IPS DF 19.7 (cell line): ENCODE results near the gene MAST4.

Source experiments
- DNase-seq: peaks from one replicate; pipeline ENCODE4 v3.0.0-alpha.2; 2013; ENCODE audit warnings: low read depth, low spot score

Gene MAST4

DNA sequence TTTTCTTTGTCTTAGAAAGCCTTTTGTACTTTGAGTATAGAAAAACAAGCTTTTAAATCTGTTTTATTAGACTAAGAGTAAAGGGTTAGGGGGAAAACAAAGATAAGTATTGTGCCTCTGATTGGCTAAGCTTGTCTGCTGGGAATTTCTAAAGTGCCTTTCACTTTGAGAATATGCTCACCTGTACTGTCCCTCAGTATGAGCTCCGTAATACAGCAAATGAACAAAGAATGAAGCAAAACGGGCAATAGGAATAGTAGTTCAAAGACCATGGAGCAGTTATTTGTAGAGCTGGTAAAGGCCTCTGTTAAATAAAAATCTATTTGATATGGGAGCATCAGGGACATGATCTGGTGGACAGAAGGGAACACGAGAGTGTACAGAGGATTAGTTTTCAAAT, 277.8 kb downstream of the MAST4 start:
- DNase-seq: no peak

DNA sequence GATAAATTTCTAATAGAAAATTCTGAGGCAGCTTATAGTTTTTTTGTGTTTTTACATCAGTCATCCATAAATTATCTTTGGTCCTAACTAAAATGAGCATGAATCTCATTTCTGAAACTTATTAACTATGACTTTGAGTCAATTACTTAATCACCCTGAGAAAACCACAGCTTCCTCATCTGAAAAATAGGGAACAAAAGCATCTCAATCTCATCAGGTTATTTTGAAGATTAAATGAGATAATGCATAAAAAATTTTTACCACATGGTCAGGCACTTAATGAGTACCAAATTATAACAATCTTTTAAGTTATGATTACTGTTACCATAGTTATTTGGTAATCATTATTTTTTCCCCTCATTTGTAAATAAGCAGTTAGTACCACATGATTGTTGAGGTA, 279.1 kb downstream of the MAST4 start:
- DNase-seq: no peak

DNA sequence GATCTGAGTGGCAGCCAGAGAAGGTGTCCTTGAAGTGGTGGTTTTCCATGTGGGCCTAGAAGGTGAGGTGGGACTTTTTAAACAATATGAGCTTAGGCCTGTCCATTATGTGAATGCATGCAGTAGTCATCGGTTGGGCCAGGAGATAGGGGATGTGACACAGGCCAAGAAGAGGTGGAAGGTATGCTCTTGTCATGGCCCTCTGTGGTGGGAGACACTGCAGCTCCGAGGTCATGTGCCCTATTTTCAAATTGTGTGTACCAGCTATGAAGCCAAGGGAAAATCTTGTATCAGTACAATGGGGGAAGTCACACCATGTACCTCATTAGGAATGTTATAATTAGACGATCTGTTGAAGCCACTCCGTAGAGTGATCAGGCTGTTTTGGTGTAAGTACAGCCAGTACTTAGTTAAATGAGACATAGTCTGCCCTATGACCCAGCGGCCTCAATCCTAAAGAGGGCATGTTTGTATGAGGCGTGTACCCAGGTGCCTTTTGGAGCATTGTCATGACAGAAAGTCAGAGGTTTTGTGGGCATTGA, 280.1 kb downstream of the MAST4 start:
- no peak for DNase-seq

DNA sequence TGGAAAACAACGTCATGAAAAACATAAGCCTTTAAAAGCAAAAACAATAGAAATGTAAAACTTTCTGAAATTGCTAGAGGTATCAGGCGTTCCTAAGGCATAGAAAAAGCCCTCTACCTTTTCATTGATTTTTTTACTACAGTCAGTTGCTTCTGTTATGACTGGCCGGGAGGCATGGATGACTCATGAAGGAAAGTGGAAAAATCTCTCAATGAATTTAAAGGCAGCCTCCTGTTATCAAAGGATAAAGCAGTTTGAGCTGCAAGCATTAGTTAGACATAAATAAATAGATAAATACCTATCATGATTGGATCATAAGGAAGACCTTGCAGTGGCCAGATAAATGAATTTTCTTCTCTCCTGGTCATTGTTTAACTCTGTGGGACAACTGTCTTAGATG, 281.6 kb downstream of the MAST4 start:
- DNase-seq: no peak

DNA sequence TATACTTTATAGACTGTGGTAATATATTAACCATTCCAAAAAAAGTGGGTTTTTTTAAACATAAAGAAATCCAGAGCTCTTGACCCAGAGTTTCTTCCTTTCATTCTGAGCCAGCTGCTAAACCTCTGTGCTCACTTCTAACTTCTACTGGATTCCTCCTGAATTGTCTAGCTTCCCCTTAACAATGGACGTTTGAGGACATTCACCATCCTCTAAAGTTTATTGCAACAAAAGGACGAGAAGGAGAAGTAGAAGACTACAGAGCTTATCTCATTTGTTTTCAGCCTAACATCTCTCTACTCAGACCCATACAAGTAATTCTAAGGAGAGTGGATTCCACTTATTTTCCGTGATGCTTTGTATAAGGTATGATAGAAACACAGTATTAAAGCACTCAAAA, 284.2 kb downstream of the MAST4 start:
- no peak for DNase-seq

DNA sequence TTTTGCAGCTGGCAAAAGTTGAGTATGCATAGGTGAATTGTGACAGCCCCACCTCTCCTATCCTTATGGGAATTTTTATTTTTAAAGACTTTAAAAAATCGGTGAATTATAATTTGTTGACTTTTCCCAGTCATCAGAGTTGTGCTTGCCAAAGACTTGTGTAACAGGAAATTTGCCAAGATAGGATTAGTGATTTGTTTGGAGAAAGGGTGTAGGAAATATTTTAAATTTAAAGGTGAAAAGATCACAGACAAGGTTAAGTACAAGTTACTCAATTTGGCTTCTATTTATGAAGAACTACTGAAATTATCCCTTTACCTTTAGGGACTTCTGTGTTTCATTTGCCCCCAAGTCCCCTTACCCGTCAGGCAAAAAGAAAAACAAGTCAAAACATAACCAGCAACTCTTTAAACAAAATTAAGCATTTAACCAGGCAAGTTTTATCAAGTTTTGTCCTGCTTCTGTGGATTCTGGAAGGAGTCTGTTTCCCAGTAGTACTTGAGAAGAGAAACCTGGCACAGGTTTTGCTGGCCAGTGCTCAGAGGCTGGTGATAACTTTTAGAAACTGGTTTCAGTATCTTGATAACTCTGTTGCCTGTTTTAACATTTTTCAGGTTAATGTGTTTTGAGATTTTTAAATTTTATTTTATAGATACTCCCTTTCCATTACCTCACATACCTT, 285.4 kb downstream of the MAST4 start:
- DNase-seq: no peak

DNA sequence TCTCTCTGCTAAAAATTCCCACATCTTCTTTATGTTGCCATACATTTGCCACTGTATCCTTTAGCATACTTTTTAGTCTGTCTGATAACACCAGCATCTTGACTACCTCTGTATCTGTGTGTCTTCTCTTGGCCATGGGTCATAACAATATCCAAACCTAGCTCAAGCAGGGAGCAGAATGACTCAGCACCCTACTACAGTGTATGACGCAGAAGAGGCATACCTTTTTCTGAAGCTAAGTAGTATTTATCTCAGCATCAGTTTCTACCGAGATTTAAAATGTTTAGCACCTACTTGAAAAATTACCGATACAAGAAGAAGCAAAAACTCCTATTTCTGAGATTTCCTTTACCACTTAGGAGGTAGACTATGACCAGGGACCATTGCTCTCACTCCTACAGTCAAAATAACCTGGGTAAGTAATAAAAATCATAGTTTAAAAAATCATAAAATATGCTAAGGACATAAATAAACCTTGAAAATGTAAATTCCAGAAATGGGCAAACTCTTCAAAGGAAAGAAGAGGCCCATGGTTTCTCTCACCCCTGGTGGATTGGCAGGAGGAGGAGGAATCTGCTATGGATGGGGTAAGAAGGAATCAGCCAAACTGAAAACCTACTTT, 286.5 kb downstream of the MAST4 start:
- no peak for DNase-seq

DNA sequence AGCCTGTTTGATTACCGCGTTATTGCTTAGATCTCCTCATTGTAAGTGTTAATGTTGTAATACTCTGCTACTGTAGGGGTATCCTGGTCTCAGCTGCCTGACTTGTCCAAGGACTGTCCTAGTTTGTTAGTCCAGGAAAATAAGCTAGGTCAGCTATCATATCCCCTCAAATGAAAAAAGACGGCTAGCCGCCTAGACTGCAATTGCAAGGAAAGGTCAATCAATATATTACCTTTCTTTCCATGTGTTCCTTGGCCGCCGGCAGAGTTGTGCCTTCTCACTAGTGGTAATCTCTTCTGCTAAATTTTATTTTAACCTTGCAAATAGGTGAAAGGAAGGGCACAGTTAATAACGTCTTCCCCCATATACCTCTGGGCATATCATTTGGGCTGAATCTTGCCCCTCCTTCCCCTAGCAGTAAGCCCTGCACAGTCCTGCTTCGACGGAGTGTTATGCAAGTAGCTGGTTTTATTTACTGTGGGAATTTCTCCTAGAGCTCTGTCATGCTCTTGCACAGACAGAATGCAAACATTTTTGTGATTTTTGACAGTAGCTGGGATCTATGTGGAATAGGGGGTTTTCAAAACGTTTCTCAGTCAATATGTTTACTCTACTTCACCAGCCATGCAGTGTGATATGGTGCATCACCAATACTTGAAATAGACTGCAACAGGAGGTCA, 288.5 kb downstream of the MAST4 start:
- DNase-seq: no peak

DNA sequence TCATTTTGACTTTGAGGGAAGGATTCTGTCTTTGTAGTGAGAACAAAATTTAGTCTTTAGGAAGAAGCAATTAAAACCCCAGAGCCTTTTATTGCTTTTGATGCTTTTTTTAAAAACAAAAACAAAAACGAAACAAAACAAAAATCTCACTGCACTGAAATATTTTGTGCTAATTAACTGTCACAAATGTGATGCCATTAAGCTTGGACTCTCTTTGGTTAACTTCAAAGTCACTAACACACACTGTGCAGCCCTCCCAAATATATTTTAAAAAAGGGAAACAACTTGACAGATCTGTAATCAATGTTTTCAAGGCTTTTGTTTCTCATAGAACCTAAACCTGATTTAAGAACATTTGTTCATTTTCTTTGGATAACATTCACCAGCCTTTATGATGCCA, 290.7 kb downstream of the MAST4 start:
- DNase-seq: no peak

DNA sequence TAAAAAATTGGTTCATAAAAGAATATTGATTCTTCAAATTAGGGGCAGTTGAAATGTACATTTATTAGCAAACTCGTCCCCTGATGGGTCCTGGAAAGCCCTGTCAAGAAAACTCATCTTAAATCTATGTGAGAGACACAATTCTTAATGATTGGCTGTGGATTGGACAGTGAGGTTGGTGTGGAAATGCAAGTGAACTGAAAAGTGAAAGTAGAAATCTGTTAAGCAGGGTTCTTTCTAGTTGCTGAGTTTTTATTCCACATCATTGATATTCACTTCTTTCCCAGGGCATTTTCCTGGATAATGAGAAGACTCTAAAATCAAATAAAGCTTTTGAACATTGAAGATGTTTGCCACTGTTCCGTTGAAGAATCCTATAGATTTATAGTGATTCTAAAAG, 292.4 kb downstream of the MAST4 start:
- no peak for DNase-seq

DNA sequence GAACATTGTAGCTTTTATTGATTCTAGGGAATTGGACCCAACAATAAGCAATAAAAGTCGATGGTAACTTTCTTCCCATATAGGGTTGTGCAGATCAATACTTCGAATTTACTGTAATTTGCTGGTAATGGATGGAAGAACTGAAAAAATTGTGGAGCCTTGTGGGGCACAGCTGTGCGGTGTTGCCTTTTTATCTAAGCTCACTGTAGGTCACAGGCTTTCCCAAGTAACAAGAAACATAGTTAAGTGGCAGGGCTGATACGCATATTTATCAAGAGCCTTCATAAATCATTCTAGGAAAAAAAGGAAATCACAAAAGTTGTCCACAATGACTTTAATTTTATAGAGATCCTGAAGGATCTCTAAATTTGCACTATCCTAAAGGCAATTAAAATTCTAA, 292.9 kb downstream of the MAST4 start:
- no peak for DNase-seq

DNA sequence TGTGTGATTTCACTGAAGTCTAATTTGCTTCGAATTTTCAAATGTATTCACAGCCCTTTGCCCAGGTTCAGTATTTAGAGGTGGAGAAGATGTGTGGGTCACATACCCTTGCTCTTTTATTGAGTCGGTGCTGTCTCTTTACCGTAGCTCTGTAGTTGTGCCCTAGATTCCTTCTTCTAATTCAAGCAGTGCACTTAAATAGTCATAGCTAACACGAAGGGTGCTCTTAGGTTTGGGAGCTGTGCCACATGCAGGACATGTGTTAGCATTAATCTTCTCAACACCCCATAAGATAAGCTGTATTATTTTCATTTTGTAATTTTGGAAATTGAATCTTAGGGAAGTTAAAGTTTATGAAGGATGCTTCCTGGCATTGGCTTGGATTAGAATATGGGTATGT, 293.3 kb downstream of the MAST4 start:
- DNase-seq: no peak

DNA sequence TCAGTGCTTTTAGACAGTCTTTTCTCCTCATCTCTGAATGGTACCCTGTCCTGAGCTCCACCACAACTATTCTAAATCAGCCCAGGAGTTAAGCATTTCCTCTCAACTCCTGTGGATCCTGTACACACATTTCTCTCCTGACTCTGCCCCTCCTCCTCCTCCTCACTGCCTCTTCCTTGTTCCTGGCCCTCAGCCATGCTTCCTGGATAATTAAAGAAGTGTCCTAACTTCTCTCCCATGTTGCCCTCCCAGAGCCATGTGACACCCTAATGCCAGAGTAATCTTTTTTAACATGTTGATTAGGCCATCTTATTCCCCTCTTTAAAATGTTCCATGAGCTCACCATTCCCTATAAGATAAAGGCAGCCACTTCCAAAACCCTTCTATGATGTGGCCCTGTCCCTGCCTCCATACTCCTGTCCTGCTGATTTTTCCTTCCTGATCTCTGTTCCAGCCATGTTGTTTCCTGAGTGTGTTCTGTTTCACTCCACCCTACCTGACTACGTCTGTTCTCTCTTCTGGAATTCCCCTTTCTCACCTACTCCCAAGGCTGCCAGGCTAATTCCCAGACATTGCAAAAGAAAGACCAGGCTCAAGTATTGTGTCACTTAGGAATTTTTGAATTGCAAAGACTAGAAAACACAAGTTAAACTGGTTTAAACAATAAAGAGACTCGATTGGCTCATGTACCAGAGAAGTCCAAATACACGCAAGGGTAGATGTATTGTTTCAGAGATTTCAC, 295.2 kb downstream of the MAST4 start:
- DNase-seq: no peak

DNA sequence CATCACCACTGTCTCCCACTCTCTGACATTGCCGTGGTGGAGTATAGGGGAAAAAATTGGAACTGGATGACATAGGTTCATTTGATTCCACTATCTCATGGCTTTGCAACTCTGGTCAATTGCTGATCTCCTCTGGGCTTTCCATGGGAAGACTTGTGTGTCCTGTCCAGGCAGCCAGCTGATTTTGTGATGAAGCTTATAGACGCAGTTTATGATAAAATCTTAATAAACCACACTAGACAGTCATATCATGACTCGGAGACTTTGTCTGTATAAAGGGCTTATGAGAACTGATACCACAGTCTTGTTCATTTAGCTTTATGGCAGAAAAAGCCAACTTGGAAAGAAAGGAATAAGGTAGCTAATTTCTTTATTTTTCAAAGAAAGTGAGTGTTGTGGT, 296.5 kb downstream of the MAST4 start:
- no peak for DNase-seq

DNA sequence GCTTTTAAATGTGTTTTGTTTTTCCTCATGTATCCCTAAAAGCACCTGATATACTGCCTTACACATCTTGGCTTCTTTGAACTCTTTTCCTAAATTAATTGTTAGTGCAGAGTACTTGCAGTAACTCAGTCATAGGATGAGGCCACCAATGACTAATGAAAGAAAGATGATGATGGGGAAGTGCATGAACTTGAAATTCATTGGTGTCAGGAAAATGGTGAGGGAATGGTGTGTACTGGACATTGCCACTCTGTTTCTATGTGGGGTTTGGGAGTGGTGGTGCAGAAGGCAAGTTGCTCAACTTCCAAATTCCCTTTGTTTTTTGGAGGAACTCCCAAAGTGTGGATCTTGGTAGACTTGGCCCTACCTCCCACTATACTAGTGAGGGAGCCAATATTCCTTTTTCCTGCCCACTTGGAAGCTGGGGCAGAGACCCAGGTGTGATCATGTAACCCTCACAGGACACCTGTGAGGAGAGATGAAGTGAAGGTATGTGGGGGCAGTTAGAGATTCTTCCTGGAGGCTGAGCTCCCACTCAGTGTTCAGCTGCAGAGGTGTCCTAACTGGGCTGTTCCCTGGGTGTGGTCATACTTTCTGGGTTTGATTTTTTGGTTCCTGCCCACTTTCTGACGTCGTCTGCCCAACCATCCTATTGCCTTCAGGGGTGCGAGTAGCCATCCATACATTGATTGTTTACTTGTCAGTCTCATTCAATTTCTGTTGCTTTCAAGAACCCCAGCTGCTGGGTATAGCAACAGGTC, 298.5 kb downstream of the MAST4 start:
- no peak for DNase-seq

DNA sequence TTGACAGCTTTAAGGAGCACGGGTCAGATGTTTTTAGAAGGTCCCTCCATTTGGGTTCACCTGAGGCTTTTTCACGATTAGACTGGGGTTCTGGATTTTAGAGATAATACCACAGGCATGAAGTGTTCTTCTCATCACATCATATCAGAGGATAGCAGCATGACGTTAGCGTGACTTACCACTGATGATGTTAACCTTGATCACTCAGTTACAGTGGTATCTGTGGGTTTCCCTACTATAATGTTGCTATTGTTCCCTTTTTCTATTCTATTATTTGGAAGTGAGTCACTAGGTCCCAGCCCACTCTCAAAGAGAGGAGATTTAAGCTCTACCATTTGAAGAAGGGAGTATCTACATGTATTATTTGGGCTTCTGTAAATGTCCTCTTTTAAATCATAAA, 300.0 kb downstream of the MAST4 start:
- no peak for DNase-seq

DNA sequence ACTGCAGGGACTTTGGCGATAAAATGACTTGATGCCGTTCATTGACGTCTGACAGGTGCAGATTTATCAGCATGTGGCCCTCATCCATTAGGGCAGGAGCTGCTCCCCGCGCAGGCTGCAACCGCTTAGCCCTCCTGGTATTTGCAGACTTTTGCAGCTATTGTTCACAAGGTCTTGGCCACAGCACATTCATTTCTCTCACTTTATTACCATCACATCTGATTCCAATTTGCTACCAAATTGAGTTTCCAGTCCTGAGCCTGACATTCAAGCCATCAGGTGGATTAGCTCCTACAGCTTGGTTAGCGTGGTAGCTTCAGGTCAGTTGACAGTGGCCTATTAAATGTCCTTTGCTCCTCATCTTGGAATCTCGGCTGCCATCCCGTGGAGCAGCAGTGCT, 301.2 kb downstream of the MAST4 start:
- DNase-seq: no peak

DNA sequence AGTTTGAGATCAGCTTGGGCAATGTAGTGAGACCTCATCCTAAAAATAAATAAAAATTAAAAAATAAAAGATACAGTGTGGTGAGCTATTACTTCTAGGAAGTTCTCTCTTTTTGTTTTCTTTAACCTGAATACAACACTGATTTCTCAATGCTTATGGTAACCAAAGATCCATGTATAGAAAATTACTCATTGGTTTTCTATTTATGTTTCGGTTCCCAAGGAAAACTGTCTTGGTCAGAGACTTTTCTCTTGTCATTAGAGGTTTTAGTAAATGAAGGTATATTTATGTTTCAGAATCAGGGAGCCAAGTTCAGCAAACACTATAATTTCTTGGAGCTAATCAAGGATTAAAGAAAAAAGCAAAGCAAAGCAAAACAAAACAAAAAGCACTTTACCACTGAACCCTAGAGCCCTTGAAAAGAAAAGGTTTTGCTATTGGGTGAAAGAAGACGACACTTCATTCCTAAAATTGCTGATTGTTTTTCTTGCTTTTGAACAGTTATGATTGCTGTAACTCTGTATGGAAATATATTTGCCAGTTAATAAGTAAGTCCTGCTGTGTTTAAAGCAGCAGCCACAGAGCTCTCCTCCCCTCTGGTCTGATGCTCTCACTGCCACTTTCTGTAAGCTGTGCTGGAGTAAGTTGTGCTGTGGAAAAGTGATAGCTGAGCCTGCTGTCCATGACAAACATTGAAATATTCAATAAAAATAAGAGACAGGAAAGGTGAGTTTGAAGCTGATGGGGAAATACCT, 302.2 kb downstream of the MAST4 start:
- no peak for DNase-seq

DNA sequence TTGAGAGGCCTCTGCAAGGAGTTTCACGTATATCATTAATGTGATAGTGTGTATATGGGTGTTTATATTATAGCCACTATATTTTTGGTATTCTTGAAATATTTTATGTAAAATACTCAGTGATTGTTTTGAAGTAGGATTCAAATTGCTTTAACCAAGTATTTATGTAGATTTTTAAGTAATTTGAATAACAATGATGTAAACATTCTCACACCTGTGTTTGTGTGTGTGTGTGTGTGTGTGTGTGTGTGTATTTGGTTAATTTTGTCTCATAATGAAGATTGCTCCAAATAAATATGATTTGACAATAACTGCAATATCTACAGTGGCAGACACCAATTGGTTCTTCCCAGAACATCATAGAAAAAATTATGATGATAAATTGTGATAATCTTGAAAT, 307.0 kb downstream of the MAST4 start:
- no peak for DNase-seq

DNA sequence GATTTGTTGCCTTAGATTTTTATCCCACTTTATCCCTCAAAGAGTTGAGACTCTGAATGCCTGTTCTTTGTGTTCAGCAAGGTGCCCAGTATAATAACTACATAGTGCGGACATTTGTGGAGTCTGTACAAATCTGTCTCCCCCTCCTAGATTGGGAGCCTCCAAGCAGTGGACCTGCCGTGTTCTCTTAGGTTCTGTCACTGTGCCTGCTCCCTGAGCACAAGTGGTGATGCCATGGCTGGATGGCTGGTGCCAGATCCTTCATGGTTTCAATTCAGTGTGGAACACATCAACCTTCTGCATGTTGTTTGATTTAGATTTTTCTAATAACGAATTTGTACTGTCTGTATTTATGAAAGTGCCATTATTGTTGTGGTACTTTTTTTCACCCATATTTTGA, 307.5 kb downstream of the MAST4 start:
- no peak for DNase-seq

DNA sequence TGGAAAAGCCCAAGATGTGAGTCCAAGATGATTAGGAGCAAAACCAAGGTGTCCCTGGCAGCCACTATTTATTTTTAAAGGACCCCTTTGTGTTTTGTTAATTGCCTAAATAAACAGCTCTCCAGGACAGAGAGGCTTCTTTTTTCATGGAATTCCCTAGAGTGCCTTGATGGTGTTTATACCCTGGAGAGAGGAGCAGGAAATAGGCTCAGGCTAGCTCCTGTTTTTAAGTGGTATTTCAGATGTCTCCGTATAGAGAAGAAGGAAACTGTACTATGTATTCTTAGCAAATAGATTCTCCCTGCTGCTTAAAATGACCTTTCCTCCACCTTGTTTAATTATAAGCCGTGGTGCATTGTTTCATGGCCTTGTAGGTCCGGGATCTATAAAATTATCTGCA, 308.0 kb downstream of the MAST4 start:
- peak; percentile 69 for DNase-seq
